Transverse colon (tissue), 4 donors: ENCODE data around the gene LUC7L2. TPM values are rescaled to one million over a fixed set of nuclear protein-coding genes. Genes with fewer than 3 reads are reported as not detected.

Experiments used
- DNase-seq: peaks from one replicate; pipeline ENCODE4 v3.0.0-alpha.2; 2019
- H3K27ac ChIP-seq, 4 donors: fragments of 200-600 bp; sonication (generic); 2 replicates each; pipeline ENCODE4 v1.5.1; 2016 to 2018; ENCODE audit warnings: inconsistent platforms in 4 of 4
- H3K27me3 ChIP-seq: fragments of 200-600 bp; sonication (generic); 2 replicates; pipeline ENCODE4 v1.5.1; 2017; ENCODE audit warnings: inconsistent platforms
- H3K36me3 ChIP-seq, 4 donors: fragments of 200-600 bp; sonication (generic); 2 replicates each; pipeline ENCODE4 v1.5.1; 2017 to 2019; ENCODE audit warnings: inconsistent platforms in 4 of 4
- H3K4me1 ChIP-seq, 4 donors: fragments of 200-600 bp; sonication (generic); 2 replicates each; pipeline ENCODE4 v1.5.1; 2017 to 2020; ENCODE audit warnings: inconsistent platforms in 4 of 4
- H3K4me3 ChIP-seq, 4 donors: fragments of 200-600 bp; sonication (generic); 1 replicate in 1 of 4; 2 replicates in 3 of 4; pipeline versions ENCODE4 v1.5.1 to v1.6.1; 2017 to 2019; ENCODE audit warnings: inconsistent platforms in 4 of 4
- H3K9me3 ChIP-seq, 2 donors: fragments of 200-600 bp; sonication (generic); 2 replicates each; pipeline ENCODE4 v1.5.1; 2017 to 2019; ENCODE audit warnings: inconsistent platforms in 2 of 2
- EP300 ChIP-seq: sonication (generic); formaldehyde crosslinking; IDR thresholded peaks from one replicate; pipeline ENCODE4 v1.6.1; 2017; ENCODE audit warnings: antibody characterized with exemption, low read depth
- POLR2A ChIP-seq: fragments of 450-650 bp; IDR thresholded peaks from one replicate; pipeline ENCODE4 v1.6.1; 2016; ENCODE audit warnings: antibody characterized with exemption, mild to moderate bottlenecking, moderate library complexity
- POLR2AphosphoS5 ChIP-seq, 3 donors: sonication (generic); formaldehyde crosslinking; IDR thresholded peaks; one replicate each; pipeline ENCODE4 v1.6.1; 2016; ENCODE audit warnings: antibody characterized with exemption in 3 of 3
- WGBS, 2 donors: methylation state at CpG; one replicate each; pipeline ENCODE4 v1.1.5; 2018; ENCODE audit warnings: low coverage in 1 of 2; 5-methylcytosine and 5-hydroxymethylcytosine counted together
- in situ Hi-C, 4 donors: fragments of 200-750 bp; cut with MboI; loops; one replicate each; pipeline versions ENCODE4 v1.15.0 to v1.15.1; 2017; ENCODE audit warnings: low sequenced_read_pairs in 3 of 4, low pct_ligation_motif_present in 1 of 4, low pct_unique_long_range_greater_than_20kb in 1 of 4
- intact Hi-C: fragments of 100-400 bp; cut with DNase I; formaldehyde crosslinking; loops from one replicate; pipeline ENCODE4 v1.15.1; 2023; ENCODE audit warnings: low total_unique reads
- total RNA-seq, 4 donors: library from RNA; depleted of rRNA; stranded (reverse); fragments of >200 nt; gene quantifications; one replicate each; pipeline ENCODE4 v1.1.0, GENCODE V29; 2016
- TF ChIP-seq, protein P1 (sequence below), 5 experiments: fragments of 200-600 bp in 3 of 5; fragments of 450-650 bp in 2 of 5; sonication (generic) in 3 of 5; IDR thresholded peaks; 1 replicate in 2 of 5; 2 replicates in 3 of 5; pipeline ENCODE4 v1.5.1; 2016 to 2017; ENCODE audit warnings: antibody characterized with exemption in 5 of 5, inconsistent platforms in 3 of 5, mild to moderate bottlenecking in 2 of 5, moderate library complexity in 1 of 5

Gene LUC7L2
- total RNA-seq, 4 donors from 2014 or later: 57.3 to 111 (median 76.9) TPM

GRCh38 chr7:139451638-139452037, 91.9 kb downstream of the LUC7L2 start:
- Histone ChIP-seq H3K27ac (no peak overlapping the region), H3K4me1 (peaks cover 0 to 8% (median 1%) of the 10 kb centered on the region in 4 donors), H3K27me3 (no peaks in the 10 kb centered on the region), H3K4me3 (no peak overlapping the region), H3K9me3 (no peaks in the 10 kb centered on the region), H3K36me3 (no peaks in the 10 kb centered on the region)
- DNase-seq: no peak
- in situ Hi-C loops: no loop called here
- intact Hi-C loops: no loop called here
- WGBS, 2 donors: 80 to 94% methylated on average over 2 to 6 of the region's 6 CpGs
- TF ChIP-seq POLR2A (no peak), POLR2AphosphoS5 (IDR thresholded peaks at IDR 0.05) (no peak), EP300 (no peak)
- TF ChIP-seq, protein P1, sequence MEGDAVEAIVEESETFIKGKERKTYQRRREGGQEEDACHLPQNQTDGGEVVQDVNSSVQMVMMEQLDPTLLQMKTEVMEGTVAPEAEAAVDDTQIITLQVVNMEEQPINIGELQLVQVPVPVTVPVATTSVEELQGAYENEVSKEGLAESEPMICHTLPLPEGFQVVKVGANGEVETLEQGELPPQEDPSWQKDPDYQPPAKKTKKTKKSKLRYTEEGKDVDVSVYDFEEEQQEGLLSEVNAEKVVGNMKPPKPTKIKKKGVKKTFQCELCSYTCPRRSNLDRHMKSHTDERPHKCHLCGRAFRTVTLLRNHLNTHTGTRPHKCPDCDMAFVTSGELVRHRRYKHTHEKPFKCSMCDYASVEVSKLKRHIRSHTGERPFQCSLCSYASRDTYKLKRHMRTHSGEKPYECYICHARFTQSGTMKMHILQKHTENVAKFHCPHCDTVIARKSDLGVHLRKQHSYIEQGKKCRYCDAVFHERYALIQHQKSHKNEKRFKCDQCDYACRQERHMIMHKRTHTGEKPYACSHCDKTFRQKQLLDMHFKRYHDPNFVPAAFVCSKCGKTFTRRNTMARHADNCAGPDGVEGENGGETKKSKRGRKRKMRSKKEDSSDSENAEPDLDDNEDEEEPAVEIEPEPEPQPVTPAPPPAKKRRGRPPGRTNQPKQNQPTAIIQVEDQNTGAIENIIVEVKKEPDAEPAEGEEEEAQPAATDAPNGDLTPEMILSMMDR (IDR thresholded peaks at IDR 0.05): no peak

DNA sequence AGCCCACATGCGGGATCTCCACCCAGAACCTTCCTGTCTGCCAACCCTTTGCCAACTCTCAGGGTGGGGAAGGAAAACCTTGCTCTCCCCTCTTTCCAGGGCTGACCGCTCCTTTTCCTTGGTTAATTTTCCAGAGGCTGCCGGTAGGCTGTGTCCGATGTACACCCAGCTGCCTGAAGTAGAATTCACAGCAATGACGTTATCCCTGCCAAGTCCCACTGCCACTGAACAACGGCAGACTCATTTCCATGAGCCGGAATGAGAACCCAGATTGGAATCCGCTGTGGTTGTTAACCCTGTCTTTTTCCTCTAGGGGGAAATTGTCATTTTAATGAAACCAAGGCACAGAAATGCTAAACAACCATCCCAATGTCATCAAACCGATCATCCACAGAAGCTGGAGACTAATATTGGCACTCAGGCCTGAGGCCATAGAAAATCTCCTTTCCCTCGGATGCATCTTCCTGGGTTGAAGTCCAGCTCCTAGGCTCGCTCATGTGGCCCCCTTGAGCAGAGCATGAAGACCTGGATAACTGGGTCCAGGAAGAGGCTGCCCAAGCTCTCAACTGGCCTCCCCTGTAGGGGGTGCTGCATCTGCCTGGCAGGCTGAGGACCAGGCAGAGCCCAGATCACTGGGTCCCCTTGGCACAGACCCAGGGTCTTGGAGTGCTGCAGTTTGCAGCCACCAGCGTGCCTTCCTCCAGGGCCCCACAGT, 93.4 kb downstream of the LUC7L2 start:
- WGBS, 2 donors: 57 to 85% methylated on average over 6 to 12 of the region's 12 CpGs
- no peaks in the 10 kb centered on the region for H3K36me3 ChIP-seq
- no peak overlapping the region for H3K27ac ChIP-seq
- no peak for TF ChIP-seq EP300
- TF ChIP-seq, protein P1 (IDR thresholded peaks at IDR 0.05): no peak
- TF ChIP-seq POLR2AphosphoS5 (IDR thresholded peaks at IDR 0.05): no peak
- no peak for TF ChIP-seq POLR2A
- no peaks in the 10 kb centered on the region for H3K4me1 ChIP-seq
- in situ Hi-C loops: no loop called here
- H3K27me3 ChIP-seq: no peaks in the 10 kb centered on the region
- no peaks in the 10 kb centered on the region for H3K9me3 ChIP-seq
- no peak for DNase-seq
- intact Hi-C loops: no loop called here
- H3K4me3 ChIP-seq: no peak overlapping the region

DNA sequence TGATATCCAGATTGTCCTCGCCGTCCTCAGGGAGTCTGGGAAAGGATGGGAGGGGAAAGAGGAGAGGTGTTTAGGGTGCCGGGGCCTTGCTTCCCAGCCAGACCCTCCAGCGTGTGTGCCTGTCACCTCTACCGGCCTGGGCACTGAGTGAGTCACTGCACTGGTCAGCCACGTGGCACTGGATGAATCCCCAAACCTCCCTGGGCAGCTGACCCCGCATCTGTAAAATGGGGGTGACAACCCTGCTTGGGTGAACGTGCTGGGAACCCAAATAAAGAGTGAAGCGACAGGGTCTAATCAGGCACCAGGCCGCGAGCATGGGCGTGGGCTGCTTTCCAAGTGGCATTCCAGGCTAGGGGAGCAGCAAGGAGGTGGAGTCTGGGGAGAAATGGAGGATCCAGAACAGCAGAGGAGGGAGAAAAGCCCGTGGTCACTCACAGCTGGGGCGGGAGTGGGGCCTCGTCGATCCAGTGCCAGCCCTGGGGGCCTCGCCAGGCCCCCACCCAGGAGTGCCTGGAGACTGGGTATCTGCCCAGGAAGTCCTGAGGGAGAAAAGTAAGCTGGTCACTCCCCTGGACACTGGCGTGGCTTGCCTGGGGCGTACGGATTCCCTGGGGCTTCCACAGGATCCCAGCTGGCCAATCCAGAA, 94.1 kb downstream of the LUC7L2 start:
- WGBS, 2 donors: 61 to 70% methylated on average over 7 to 20 of the region's 20 CpGs
- Histone ChIP-seq H3K36me3 (no peaks in the 10 kb centered on the region), H3K4me1 (no peaks in the 10 kb centered on the region), H3K27ac (no peak overlapping the region), H3K27me3 (no peaks in the 10 kb centered on the region), H3K9me3 (no peaks in the 10 kb centered on the region), H3K4me3 (no peak overlapping the region)
- no peak for DNase-seq
- TF ChIP-seq, protein P1 (IDR thresholded peaks at IDR 0.05): no peak
- no peak for TF ChIP-seq EP300
- no peak for TF ChIP-seq POLR2A
- no peak for TF ChIP-seq POLR2AphosphoS5 (IDR thresholded peaks at IDR 0.05)
- in situ Hi-C loops: no loop called here
- intact Hi-C loops: no loop called here

- WGBS, 2 donors: 86 to 91% methylated on average over 3 to 4 of the region's 4 CpGs
- in situ Hi-C loops (no loop called here), intact Hi-C loops (no loop called here)
- no peak for DNase-seq
- no peak for TF ChIP-seq EP300
- TF ChIP-seq, protein P1 (IDR thresholded peaks at IDR 0.05): no peak
- no peak for TF ChIP-seq POLR2AphosphoS5 (IDR thresholded peaks at IDR 0.05)
- TF ChIP-seq POLR2A: no peak
- no peaks in the 10 kb centered on the region for H3K9me3 ChIP-seq
- H3K27ac ChIP-seq: no peak overlapping the region
- no peaks in the 10 kb centered on the region for H3K4me1 ChIP-seq
- H3K36me3 ChIP-seq: no peaks in the 10 kb centered on the region
- no peak overlapping the region for H3K4me3 ChIP-seq
- H3K27me3 ChIP-seq: no peaks in the 10 kb centered on the region
Measured at GRCh38 chr7:139455789-139456188, 96.1 kb downstream of the LUC7L2 start.
